SU-DHL-6 (cell line): ENCODE data around the gene EYA3.

Source experiments
- CTCF ChIP-seq: fragments of 200-600 bp; sonication (generic); IDR thresholded peaks from one replicate; pipeline ENCODE4 v1.5.1; 2017; ENCODE audit warnings: antibody characterized with exemption, mild to moderate bottlenecking, low read length, moderate library complexity; ENCODE audit not compliant: insufficient read depth, poor library complexity, severe bottlenecking
- EZH2phosphoT487 ChIP-seq: fragments of 200-600 bp; sonication (generic), shearing (Covaris generic); conservative IDR thresholded peaks from 2 replicates; pipeline ENCODE4 v1.6.1; 2018; ENCODE audit warnings: mild to moderate bottlenecking, antibody characterized with exemption, low read length, moderate library complexity, mixed read lengths

- TF ChIP-seq CTCF (no peak), EZH2phosphoT487 (no peak)
These were observed 107.3 kb downstream of the EYA3 start for GRCh38 chr1:27981145-27981544.
